GM21390 (cell line): ENCODE data around the gene LMNTD2.

Source experiments
- ATAC-seq: cut with Tn5 transposase; IDR thresholded peaks from one replicate; pipeline ENCODE4 v1.9.1; 2021; ENCODE audit not compliant: unreplicated experiment

The LMNTD2 gene

GRCh38 chr11:535519-536454 is 24.8 kb downstream of the LMNTD2 start, which contains the start of gene HRAS:
HRAS (minus strand) TSS chr11:535576.
- ATAC-seq, result peak; percentile 63

GRCh38 chr11:535210-535518 is 25.4 kb downstream of the LMNTD2 start:
- peak; percentile 12 for ATAC-seq

- ATAC-seq, result no peak
Observed at GRCh38 chr11:534396-535209, 25.9 kb downstream of the LMNTD2 start.

GRCh38 chr11:533586-534395 is 26.7 kb downstream of the LMNTD2 start:
- ATAC-seq, result no peak

GRCh38 chr11:532986-533585 is 27.5 kb downstream of the LMNTD2 start:
- ATAC-seq, result no peak

GRCh38 chr11:532527-532985 is 28.0 kb downstream of the LMNTD2 start:
- no peak for ATAC-seq

- ATAC-seq, result no peak
Observed at GRCh38 chr11:531919-532526, 28.5 kb downstream of the LMNTD2 start.

- no peak for ATAC-seq
Observed at GRCh38 chr11:530960-531831, 29.3 kb downstream of the LMNTD2 start.

- no peak for ATAC-seq
Observed at GRCh38 chr11:529728-530411, 30.7 kb downstream of the LMNTD2 start.

- no peak for ATAC-seq
Observed at GRCh38 chr11:528815-529727, 31.5 kb downstream of the LMNTD2 start.

GRCh38 chr11:528166-528814 is 32.2 kb downstream of the LMNTD2 start:
- no peak for ATAC-seq

- ATAC-seq, result no peak
Observed at GRCh38 chr11:526192-526591, 34.3 kb downstream of the LMNTD2 start.

- ATAC-seq, result no peak
Observed at GRCh38 chr11:521177-521688, 39.3 kb downstream of the LMNTD2 start.

GRCh38 chr11:520428-521176 is 39.9 kb downstream of the LMNTD2 start:
- no peak for ATAC-seq

GRCh38 chr11:518463-519202 is 41.9 kb downstream of the LMNTD2 start:
- peak; percentile 74 for ATAC-seq
